Uterus (tissue), 4 donors: ENCODE results near the gene FANCL. TPM values are rescaled to one million over a fixed set of nuclear protein-coding genes. Genes with fewer than 3 reads are reported as not detected.
"Not testable (repeated sequence)": the region's sequence is repeated elsewhere in the genome, so short reads cannot be mapped to it uniquely, and the experiment has no call there.

Source experiments
- DNase-seq, 2 donors: peaks; one replicate each; pipeline ENCODE4 v3.0.0-alpha.2; 2019 to 2020
- H3K27ac ChIP-seq, 2 donors: fragments of 200-600 bp; sonication (generic); 1 replicate in 1 of 2; 2 replicates in 1 of 2; pipeline ENCODE4 v1.5.1; 2016 to 2018
- H3K27me3 ChIP-seq, 2 donors: fragments of 200-600 bp; sonication (generic); one replicate each; pipeline ENCODE4 v1.5.1; 2018 to 2019; ENCODE audit warnings: control low read depth in 1 of 2
- H3K36me3 ChIP-seq, 2 donors: fragments of 200-600 bp; sonication (generic); one replicate each; pipeline ENCODE4 v1.5.1; 2019; ENCODE audit warnings: control low read depth in 1 of 2
- H3K4me1 ChIP-seq, 2 donors: fragments of 200-600 bp; sonication (generic); one replicate each; pipeline ENCODE4 v1.5.1; 2018 to 2019; ENCODE audit warnings: control low read depth in 1 of 2
- H3K4me3 ChIP-seq, 2 donors: fragments of 200-600 bp; sonication (generic); 1 replicate in 1 of 2; 2 replicates in 1 of 2; pipeline ENCODE4 v1.5.1; 2018 to 2019; ENCODE audit warnings: mild to moderate bottlenecking in 1 of 2
- H3K9me3 ChIP-seq, 2 donors: fragments of 200-600 bp; sonication (generic); one replicate each; pipeline ENCODE4 v1.5.1; 2019; ENCODE audit warnings: control low read depth in 1 of 2
- POLR2A ChIP-seq, 2 donors: fragments of 450-650 bp; IDR thresholded peaks; one replicate each; pipeline ENCODE4 v1.6.1; 2016; ENCODE audit warnings: antibody characterized with exemption in 2 of 2, mild to moderate bottlenecking in 1 of 2, moderate library complexity in 1 of 2
- intact Hi-C: fragments of 100-400 bp; cut with DNase I; formaldehyde crosslinking; loops from one replicate; pipeline ENCODE4 v1.15.1; 2023; ENCODE audit warnings: low total_unique reads
- total RNA-seq, 4 donors: library from RNA; depleted of rRNA in 3 of 4; stranded (reverse); fragments of >200 nt in 3 of 4; gene quantifications; one replicate each; pipeline versions ENCODE4 v1.1.0 to v1.2.4, GENCODE V29; 2014 to 2023
- TF ChIP-seq, protein P1 (sequence below), 4 experiments: fragments of 200-600 bp in 2 of 4; fragments of 450-650 bp in 2 of 4; sonication (generic) in 2 of 4; IDR thresholded peaks; one replicate each; pipeline ENCODE4 v1.5.1; 2016 to 2019; ENCODE audit warnings: antibody characterized with exemption in 4 of 4, mild to moderate bottlenecking in 2 of 4, moderate library complexity in 1 of 4
- donor health status: DM: yes; HTN: yes; CAD: no.

The FANCL gene
- total RNA-seq, 4 donors from 2014 or later: 69.8 to 302 (median 96.4) TPM

DNA sequence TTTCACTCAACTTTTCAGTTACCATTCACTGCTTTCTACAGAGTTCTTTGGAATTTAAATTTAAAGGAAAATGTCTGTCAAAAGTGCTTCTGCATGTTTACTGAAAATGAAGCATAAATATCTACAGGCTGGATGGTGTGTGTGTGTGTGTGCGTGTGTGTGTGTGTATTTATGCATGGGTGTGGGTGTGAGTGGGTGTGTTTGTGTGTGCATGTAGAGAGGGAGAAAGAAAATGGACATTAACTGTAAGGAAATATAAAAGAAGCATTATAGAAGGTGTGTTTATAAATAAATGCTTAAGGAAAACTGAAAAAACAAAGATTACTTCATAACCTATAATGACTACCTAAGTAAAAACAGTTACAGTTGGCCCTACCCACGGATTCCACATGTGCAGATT lies 43.2 kb downstream of the FANCL start:
- no peak for DNase-seq
- H3K27me3 ChIP-seq: no peaks in the 10 kb centered on the region
- H3K4me1 ChIP-seq: no peaks in the 10 kb centered on the region
- H3K9me3 ChIP-seq: no peaks in the 10 kb centered on the region
- H3K27ac ChIP-seq: no peak overlapping the region
- no peaks in the 10 kb centered on the region for H3K36me3 ChIP-seq
- TF ChIP-seq, protein P1, sequence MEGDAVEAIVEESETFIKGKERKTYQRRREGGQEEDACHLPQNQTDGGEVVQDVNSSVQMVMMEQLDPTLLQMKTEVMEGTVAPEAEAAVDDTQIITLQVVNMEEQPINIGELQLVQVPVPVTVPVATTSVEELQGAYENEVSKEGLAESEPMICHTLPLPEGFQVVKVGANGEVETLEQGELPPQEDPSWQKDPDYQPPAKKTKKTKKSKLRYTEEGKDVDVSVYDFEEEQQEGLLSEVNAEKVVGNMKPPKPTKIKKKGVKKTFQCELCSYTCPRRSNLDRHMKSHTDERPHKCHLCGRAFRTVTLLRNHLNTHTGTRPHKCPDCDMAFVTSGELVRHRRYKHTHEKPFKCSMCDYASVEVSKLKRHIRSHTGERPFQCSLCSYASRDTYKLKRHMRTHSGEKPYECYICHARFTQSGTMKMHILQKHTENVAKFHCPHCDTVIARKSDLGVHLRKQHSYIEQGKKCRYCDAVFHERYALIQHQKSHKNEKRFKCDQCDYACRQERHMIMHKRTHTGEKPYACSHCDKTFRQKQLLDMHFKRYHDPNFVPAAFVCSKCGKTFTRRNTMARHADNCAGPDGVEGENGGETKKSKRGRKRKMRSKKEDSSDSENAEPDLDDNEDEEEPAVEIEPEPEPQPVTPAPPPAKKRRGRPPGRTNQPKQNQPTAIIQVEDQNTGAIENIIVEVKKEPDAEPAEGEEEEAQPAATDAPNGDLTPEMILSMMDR (IDR thresholded peaks at IDR 0.05): no peak
- TF ChIP-seq POLR2A (IDR thresholded peaks at IDR 0.05): no peak
- intact Hi-C loops: no loop called here
- no peak overlapping the region for H3K4me3 ChIP-seq

DNA sequence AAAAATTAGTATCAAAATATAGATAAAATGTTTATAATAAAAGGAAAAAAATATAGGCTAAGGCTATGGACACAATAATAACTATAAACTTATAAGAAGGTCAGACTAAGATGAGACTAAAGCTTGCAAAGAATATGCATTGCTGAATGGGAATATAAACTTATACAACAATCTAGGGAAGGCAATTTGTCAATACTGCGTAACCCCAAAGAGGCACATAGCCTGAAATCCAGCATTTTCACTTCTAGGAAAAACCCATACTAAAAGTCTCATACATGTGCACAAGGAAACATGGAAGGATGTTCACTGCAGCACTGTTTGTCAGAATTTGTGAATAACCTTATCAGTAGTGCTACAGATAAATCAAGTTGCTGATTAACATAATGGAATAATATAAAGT lies 45.5 kb downstream of the FANCL start:
- DNase-seq: no peak
- intact Hi-C loops: no loop called here
- H3K27me3 ChIP-seq: no peaks in the 10 kb centered on the region
- H3K36me3 ChIP-seq: no peaks in the 10 kb centered on the region
- H3K4me1 ChIP-seq: no peaks in the 10 kb centered on the region
- H3K4me3 ChIP-seq: no peak overlapping the region
- H3K9me3 ChIP-seq: no peaks in the 10 kb centered on the region
- H3K27ac ChIP-seq: no peak overlapping the region
- TF ChIP-seq, protein P1 (IDR thresholded peaks at IDR 0.05): no peak
- no peak for TF ChIP-seq POLR2A (IDR thresholded peaks at IDR 0.05)

GRCh38 chr2:58194458-58194857 lies 46.7 kb downstream of the FANCL start:
- intact Hi-C loops: no loop called here
- DNase-seq: no peak
- Histone ChIP-seq H3K27me3 (no peaks in the 10 kb centered on the region), H3K27ac (no peak overlapping the region), H3K36me3 (no peaks in the 10 kb centered on the region), H3K9me3 (no peaks in the 10 kb centered on the region), H3K4me1 (no peaks in the 10 kb centered on the region), H3K4me3 (no peak overlapping the region)
- TF ChIP-seq, protein P1 (IDR thresholded peaks at IDR 0.05): no peak
- no peak for TF ChIP-seq POLR2A (IDR thresholded peaks at IDR 0.05)

GRCh38 chr2:58187022-58187421 lies 54.1 kb downstream of the FANCL start:
- H3K4me1 ChIP-seq, DNase-seq, H3K36me3 ChIP-seq, H3K4me3 ChIP-seq, H3K9me3 ChIP-seq, intact Hi-C loops, H3K27ac ChIP-seq, H3K27me3 ChIP-seq: not testable (repeated sequence)

DNA sequence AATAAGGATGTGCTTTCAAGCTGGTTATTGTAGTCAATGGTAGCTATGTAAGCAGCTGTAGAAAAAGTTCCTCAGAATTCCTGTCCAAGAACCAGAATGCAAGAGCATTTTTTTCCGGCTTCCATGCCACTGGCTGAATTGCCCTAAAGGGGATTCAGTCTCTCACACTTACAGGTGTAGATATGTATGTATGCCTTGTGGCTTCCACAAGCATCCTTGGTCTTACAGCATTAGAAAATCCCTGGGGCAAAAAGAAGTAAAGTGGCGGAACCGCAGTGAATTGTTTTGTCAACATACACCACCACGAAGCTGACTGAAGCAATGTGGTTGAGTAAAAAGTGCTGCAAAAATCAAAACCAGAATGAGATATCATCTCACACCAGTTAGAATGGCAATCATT lies 54.6 kb downstream of the FANCL start:
- H3K4me1 ChIP-seq: no peaks in the 10 kb centered on the region
- H3K36me3 ChIP-seq: no peaks in the 10 kb centered on the region
- H3K27me3 ChIP-seq: no peaks in the 10 kb centered on the region
- DNase-seq: no peak
- TF ChIP-seq, protein P1 (IDR thresholded peaks at IDR 0.05): no peak
- no peak for TF ChIP-seq POLR2A (IDR thresholded peaks at IDR 0.05)
- intact Hi-C loops: no loop called here
- H3K4me3 ChIP-seq: no peak overlapping the region
- no peak overlapping the region for H3K27ac ChIP-seq
- H3K9me3 ChIP-seq: no peaks in the 10 kb centered on the region

DNA sequence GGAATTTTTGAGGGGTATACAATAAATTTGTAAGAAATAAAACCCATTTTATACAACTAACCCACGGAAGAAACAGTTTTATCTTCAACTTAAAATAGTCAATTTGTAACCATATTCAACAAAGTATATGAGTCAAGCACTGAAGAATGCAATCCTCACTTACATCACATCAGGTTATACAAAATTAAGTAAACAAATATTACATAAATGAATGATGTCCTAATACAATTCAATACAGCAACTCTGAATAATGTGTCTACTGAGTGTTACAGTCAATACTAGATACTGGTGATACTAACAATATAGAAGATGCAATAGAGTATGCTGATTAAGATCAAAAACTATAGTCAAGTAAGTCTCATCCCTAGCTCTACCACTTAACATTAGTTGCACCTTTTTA lies 58.6 kb downstream of the FANCL start:
- Histone ChIP-seq H3K4me1 (no peaks in the 10 kb centered on the region), H3K4me3 (no peak overlapping the region), H3K27me3 (no peaks in the 10 kb centered on the region), H3K27ac (no peak overlapping the region), H3K9me3 (no peaks in the 10 kb centered on the region), H3K36me3 (no peaks in the 10 kb centered on the region)
- intact Hi-C loops: no loop called here
- no peak for TF ChIP-seq POLR2A (IDR thresholded peaks at IDR 0.05)
- TF ChIP-seq, protein P1 (IDR thresholded peaks at IDR 0.05): no peak
- no peak for DNase-seq
